GM19193 (cell line): ENCODE measurements around the gene PLA2G4D.

Experiments
- POLR2A ChIP-seq: IDR thresholded peaks from 4 replicates; pipeline ENCODE4 v1.6.1; 2011; ENCODE audit not compliant: insufficient read depth, insufficient read length; ENCODE audit errors: extremely low read depth

Gene PLA2G4D

GRCh38 chr15:42037656-42038055 is 56.7 kb downstream of the PLA2G4D start:
- TF ChIP-seq POLR2A = no peak

DNA sequence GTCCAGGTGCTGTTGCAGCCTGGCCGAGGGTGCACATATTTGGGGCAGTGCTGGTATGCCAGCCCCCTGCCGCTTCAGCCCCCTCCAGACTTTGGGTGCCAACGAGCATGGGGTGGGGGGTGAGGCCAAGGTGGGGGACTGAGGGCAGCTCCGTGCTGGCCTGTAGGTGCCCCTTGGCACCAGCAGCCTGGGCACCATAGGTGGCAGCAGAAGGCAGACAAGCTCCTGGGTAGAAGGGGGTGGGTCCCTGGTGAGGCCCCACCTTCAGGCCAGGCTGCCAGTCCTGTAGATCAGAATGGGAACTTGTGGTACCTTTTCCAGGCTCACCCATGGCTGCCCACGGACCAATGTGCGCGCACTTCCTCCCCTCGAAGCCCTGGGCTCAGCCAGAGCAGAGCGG is 57.4 kb downstream of the PLA2G4D start:
- no peak for TF ChIP-seq POLR2A

DNA sequence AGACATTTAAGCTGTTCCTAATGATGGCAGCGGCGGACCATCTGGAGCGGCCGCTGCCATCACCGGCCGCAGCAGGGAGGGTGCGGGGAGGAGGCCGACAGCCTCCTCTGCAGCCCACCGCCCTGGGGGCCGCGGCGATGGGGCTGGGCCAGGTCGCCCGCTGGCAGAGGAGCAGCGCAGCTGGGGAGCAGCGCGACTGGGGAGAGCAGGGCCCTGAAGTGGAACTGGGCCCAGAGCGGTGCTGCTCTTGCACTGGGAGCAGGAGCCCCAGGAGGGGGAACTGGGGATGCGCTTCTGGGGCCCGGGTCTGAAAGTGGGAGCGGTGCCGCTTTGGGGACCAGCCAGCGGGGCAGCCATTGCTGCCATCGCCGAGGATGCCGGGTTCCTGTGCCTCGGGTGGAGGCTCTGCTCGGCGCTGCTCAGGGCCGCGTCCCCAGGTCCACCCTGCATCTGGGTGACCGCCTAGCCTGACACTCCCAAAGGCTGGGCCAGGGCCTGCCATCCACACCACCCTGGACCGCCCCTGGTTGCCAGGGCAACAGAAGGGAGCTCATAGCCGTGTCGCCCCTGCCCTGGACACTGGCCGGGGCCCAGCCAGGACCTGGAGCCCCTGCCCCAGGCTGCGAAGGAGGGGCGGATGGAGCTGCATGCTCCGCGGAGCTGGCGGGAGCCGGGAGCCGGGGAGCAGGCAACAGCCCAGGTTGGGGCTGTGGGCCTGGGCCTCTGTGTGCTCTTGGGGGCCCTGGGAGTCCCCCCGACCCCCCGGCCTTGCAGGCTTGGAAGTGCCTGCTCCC is 58.1 kb downstream of the PLA2G4D start:
- no peak for TF ChIP-seq POLR2A

DNA sequence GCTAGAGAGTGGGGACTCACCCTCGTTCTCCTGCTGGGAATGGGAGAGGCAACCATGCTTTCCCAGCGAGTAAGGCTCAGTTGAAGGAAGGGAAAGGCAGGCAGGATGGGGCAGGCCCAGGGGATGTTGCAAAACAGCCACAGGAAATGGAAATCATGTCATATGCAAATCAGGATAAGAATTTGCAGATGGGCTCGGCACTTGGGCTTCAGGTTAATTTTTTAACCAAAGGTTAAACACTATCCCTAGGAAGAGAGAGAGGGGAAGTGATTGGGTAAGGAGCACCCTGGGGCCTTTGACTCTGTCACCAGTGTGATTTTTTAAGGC is 59.0 kb downstream of the PLA2G4D start:
- peak; percentile 70 for TF ChIP-seq POLR2A

- no peak for TF ChIP-seq POLR2A
Measured at GRCh38 chr15:42034628-42035434, 59.5 kb downstream of the PLA2G4D start.

DNA sequence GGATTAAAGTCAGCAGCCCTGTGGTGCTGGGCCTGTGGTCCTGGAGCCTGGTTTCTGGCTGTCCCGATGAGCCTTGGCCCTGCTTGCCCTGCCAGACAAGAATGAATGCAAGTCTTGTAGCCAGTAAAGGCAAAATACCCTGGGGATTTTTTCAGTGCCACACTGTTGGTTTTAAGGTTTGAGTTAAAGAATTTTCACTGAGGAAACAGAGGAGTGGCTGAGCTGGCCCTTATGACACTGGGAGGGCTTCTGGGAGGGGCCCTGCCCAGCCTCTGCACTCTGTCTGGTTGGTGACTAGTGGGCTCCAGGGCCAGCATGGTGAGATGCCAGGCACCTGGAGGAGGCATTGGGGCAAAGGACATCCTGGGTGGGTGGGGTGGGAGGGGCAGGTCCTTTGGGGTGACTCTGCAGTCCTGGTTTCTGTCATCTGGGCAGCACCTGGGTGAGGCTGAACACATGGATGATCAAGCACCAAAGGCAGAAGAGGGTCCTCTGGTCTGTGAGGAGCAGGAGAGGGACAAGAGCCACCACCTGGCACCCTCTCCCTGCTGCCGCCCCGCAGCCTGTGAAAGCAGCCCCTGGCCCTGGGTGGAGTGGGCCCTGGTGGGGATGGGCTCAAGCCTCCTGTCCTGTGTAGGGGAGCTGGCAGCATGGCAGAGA is 61.0 kb downstream of the PLA2G4D start:
- TF ChIP-seq POLR2A = no peak

DNA sequence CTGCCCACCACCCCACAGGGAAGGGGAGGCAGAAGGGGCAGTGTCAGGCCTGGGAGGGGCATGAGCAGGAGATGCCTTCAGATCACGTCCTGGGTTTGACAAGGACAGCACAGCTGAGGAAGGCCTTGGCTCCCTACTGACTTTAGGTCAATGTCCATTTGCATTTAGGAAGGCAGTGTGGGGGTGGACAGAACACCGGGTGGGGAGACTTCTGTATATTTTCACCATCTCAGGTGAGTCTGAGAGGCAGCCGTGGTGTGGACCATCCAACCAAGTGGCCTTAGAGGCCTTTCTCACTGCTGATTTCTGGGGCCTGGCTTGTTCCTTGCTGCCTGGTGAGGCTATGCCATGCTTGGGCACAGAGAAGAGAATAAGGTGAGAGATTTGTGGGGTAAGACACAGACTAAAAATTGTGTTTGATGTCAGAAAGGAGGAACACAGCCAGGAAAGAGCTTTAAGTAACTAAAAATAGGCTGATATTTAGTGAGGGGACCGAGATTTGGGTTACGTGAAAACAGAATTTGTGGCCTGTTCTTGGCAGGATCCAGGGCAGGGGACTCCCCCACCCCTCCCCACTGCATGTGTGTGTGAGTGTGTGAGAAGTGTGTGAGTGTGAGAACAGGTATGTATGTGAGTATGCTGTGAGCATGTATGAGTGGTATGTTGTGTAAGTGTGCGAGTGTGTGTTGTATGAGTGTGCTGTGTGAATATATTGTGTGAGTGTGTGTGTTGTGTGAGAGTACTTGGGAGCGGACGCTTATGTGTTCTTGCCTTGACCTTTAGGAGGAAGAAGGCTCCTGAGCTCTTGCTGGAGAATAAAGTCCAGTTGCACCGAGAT is 61.8 kb downstream of the PLA2G4D start:
- no peak for TF ChIP-seq POLR2A

GRCh38 chr15:42031198-42031915 is 63.0 kb downstream of the PLA2G4D start:
- TF ChIP-seq POLR2A = no peak

DNA sequence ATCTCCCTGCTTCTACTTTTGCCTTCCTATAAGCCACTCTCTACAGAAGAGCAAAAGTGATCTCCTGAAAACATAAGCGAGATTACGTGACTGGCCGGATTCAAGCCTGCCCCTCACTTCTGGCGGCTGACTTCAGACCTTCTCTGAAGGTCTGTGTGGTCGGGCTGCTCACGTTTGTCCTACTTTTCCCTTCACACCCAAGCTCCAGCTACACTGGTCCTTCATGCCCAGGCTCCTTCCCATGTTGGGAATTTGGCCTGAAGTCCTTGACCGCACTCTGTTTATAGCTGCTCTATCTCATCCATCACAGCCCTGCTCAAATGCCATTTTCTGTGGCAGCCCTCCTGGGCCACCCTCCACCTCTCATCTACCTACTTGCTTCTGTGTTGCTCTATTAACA is 66.8 kb downstream of the PLA2G4D start:
- TF ChIP-seq POLR2A = no peak

DNA sequence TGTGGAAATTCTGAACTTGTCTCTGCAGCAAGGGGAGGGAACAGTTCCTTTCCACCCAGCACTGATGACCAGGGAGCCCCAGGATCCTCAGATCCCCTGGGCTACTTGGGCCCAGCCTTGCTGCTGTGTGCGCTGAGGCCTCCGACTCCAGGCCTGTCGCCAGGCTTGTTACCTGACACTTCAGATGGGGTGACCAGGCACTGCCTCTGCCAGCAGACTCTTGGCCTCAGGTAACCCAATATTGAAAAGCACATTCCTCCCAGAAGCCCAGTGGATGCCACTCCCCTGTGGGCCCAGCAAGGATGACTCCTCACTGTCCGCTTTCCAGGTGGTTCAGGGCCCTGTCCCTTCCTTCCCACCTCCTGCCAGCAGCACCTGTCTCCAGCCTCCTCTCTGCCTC is 70.1 kb downstream of the PLA2G4D start:
- TF ChIP-seq POLR2A = no peak

DNA sequence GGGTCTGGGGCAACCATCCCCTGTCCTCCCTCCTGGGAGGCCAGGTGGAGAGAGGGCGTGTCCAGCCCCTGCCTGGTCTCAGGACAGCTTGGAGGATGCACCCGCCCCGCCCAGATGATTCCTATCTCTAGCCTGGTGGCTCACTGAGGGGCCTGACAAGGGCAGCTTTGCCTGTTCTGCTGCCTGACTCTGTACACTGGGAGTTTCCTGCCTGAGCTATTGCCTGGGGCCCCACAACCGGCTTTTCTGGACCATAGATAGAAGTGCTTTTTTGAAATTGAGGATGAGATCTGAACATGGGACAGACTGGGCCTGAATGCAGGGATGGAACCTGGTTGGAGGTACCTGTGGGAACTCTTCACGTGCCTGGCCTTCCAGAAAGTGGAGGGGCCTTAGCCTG is 72.8 kb downstream of the PLA2G4D start:
- TF ChIP-seq POLR2A = no peak

DNA sequence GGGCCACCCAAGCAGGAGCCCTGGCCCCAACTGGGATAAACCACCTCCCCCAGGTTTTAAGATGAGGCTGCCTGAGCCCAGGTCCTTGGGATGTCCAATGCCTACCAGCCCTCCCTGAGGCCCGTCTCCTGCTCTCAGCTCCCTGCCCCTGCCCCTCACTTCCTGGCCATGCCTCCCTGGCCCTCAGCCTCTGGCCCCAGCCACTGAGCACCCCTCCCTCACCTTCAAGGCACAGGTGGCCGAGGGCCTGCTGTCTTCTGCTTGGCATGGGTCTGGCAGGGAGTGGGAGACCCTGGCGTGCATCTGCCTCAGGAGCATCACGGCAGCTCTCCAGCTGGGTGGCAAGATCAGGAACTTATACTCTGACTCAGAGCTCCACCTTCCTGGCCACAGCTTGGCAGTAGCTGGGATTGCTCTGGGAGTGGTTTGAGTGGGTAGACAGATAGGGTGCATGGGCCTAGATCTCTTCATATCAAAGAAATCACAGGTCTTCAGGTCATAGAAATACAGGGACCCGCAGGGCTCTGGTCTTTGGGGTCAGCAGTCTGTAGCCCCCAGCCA is 73.6 kb downstream of the PLA2G4D start, which contains the start of gene PLA2G4E:
Gene PLA2G4E, minus strand, starts transcription at position 330 of the 561 bp plus-strand sequence. Its CDS starts 12 bp downstream, at position 318.
- TF ChIP-seq POLR2A = no peak

DNA sequence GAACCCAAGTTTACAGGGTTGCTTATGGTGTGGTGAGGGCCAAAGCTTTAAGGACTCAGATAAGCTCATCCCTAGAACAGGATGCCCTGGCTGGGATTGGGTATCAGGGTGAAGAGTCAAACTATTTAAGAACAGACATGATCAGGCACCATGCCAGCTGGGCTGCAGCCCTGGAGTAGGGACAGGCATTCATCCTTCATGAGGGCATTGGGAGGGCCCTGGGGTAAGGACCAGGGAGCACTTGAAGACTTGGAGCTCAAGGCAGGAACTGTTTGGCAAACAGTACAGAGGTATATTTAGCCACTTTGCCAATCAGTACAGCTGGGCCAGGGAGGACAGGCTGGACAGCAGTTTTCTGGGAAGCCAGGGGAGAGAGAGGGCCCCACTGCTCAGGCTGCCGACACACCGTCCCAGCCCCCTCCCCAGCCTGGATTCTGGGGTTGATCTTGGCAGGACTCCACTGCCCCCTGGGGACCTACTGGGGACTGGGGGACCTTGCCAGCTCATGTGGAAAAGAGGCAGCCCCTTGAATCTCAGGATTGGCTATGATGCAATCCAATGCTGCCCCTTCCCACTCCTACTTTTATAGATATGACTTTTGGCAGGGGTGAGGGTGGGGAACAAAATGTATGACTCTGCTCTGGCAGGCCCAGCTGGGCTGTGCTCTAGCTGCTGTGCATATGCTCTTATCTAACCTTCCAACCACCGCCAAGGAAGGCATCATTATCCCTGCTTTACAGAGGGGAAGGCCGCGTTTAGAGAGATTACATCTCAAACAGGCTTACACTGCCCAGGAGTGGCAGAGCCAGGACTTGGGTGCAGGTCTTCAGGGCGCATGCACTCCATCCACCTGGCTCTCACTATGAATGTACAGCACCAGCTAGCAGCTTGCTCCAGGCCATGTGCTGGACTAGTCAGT is 75.8 kb downstream of the PLA2G4D start:
- no peak for TF ChIP-seq POLR2A
